ENCODE results near the gene SPA17. TPM values are rescaled to one million over a fixed set of nuclear protein-coding genes. Genes with fewer than 3 reads are reported as not detected.

Gene SPA17
- total RNA-seq, 4 donors from 2014 or later = 4.2 to 8.6 (median 5.8) TPM

DNA sequence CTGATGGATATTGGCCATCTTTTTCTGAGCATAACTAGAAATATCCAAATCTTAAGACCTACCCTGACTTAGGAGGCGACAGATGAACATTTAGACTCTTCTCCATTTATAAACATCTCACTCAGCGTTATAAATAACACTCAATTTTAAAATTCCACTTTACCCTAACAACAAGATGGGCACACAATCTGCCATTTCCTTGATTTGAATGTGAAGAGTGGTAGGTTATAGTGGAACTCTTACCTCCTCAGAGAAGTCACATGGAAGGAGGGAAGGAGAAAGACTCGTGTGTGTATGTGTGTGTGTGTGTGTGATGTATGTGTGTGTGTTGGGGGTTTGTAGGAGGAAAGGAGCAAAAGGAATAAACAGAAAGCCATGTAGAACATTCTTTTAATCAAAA, 15.2 kb upstream of the SPA17 start:
- H3K27ac ChIP-seq (replicated peaks in 1 of 4) = no peak overlapping the region
- H3K9me3 ChIP-seq = no peaks in the 10 kb centered on the region
- no peak for DNase-seq (ENCODE audit: extremely low spot score)
- TF ChIP-seq, protein P1, sequence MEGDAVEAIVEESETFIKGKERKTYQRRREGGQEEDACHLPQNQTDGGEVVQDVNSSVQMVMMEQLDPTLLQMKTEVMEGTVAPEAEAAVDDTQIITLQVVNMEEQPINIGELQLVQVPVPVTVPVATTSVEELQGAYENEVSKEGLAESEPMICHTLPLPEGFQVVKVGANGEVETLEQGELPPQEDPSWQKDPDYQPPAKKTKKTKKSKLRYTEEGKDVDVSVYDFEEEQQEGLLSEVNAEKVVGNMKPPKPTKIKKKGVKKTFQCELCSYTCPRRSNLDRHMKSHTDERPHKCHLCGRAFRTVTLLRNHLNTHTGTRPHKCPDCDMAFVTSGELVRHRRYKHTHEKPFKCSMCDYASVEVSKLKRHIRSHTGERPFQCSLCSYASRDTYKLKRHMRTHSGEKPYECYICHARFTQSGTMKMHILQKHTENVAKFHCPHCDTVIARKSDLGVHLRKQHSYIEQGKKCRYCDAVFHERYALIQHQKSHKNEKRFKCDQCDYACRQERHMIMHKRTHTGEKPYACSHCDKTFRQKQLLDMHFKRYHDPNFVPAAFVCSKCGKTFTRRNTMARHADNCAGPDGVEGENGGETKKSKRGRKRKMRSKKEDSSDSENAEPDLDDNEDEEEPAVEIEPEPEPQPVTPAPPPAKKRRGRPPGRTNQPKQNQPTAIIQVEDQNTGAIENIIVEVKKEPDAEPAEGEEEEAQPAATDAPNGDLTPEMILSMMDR (IDR thresholded peaks at IDR 0.05) = no peak
- TF ChIP-seq EP300 (IDR thresholded peaks at IDR 0.05) (no peak), POLR2AphosphoS5 (IDR thresholded peaks at IDR 0.05) (no peak), POLR2A (IDR thresholded peaks at IDR 0.05; ENCODE audit: low read depth) (no peak)
- intact Hi-C loops (cut with DNase I) = no loop called here
- 81% methylated on average over 3 of the region's 3 CpGs for WGBS
- H3K36me3 ChIP-seq = peaks cover 0 to 45% (median 26%) of the 10 kb centered on the region in 4 donors
- no peaks in the 10 kb centered on the region for H3K4me1 ChIP-seq
- no peak overlapping the region for H3K4me3 ChIP-seq
- H3K27me3 ChIP-seq = no peaks in the 10 kb centered on the region

GRCh38 chr11:124658986-124659385, 14.7 kb upstream of the SPA17 start:
- Histone ChIP-seq H3K36me3 (peaks cover 0 to 44% (median 23%) of the 10 kb centered on the region in 4 donors), H3K27me3 (no peaks in the 10 kb centered on the region), H3K4me3 (no peak overlapping the region), H3K9me3 (no peaks in the 10 kb centered on the region), H3K27ac (replicated peaks in 1 of 4) (no peak overlapping the region), H3K4me1 (no peaks in the 10 kb centered on the region)
- TF ChIP-seq EP300 (IDR thresholded peaks at IDR 0.05) = no peak
- no peak for TF ChIP-seq POLR2AphosphoS5 (IDR thresholded peaks at IDR 0.05)
- TF ChIP-seq, protein P1 (IDR thresholded peaks at IDR 0.05) = no peak
- TF ChIP-seq POLR2A (IDR thresholded peaks at IDR 0.05; ENCODE audit: low read depth) = no peak
- WGBS = 89% methylated on average over 1 of the region's 1 CpG
- no peak for DNase-seq (ENCODE audit: extremely low spot score)
- intact Hi-C loops (cut with DNase I) = no loop called here

DNA sequence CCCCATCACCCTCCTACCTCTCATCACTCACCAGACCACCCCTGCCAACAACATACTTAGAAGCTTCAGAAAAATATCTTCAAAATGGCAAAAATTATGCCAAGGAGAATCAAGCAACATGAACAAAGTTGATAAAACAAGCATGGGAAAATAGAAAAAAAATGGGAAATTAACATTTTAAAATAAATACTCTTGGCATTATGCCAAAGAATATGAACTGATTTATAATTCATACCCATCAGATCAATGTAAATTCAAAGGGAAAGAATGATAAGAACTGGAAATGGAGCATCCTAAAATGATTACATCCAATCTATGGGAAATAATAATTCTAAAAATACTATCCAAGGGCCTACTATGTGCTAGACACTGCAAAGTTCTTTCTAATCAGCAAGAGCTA, 12.2 kb upstream of the SPA17 start:
- H3K27me3 ChIP-seq = no peaks in the 10 kb centered on the region
- intact Hi-C loops (cut with DNase I) = no loop called here
- peaks cover 0 to 60% (median 28%) of the 10 kb centered on the region in 4 donors for H3K36me3 ChIP-seq
- TF ChIP-seq EP300 (IDR thresholded peaks at IDR 0.05) (no peak), POLR2A (IDR thresholded peaks at IDR 0.05; ENCODE audit: low read depth) (no peak), POLR2AphosphoS5 (IDR thresholded peaks at IDR 0.05) (no peak)
- TF ChIP-seq, protein P1 (IDR thresholded peaks at IDR 0.05) = no peak
- H3K4me1 ChIP-seq = no peaks in the 10 kb centered on the region
- DNase-seq (ENCODE audit: extremely low spot score) = no peak
- H3K4me3 ChIP-seq = no peak overlapping the region
- no peak overlapping the region for H3K27ac ChIP-seq (replicated peaks in 1 of 4)
- H3K9me3 ChIP-seq = no peaks in the 10 kb centered on the region

GRCh38 chr11:124662106-124662505, 11.6 kb upstream of the SPA17 start:
- Histone ChIP-seq H3K36me3 (peaks cover 0 to 61% (median 26%) of the 10 kb centered on the region in 4 donors), H3K4me3 (no peak overlapping the region), H3K27ac (replicated peaks in 1 of 4) (no peak overlapping the region), H3K27me3 (no peaks in the 10 kb centered on the region), H3K9me3 (no peaks in the 10 kb centered on the region), H3K4me1 (no peaks in the 10 kb centered on the region)
- no peak for DNase-seq (ENCODE audit: extremely low spot score)
- intact Hi-C loops (cut with DNase I) = no loop called here
- no peak for TF ChIP-seq POLR2AphosphoS5 (IDR thresholded peaks at IDR 0.05)
- TF ChIP-seq, protein P1 (IDR thresholded peaks at IDR 0.05) = no peak
- no peak for TF ChIP-seq EP300 (IDR thresholded peaks at IDR 0.05)
- no peak for TF ChIP-seq POLR2A (IDR thresholded peaks at IDR 0.05; ENCODE audit: low read depth)
- 89% methylated on average over 4 of the region's 4 CpGs for WGBS

- Histone ChIP-seq H3K36me3 (peaks cover 0 to 61% (median 24%) of the 10 kb centered on the region in 4 donors), H3K27ac (replicated peaks in 1 of 4) (no peak overlapping the region), H3K9me3 (no peaks in the 10 kb centered on the region), H3K4me3 (no peak overlapping the region), H3K27me3 (no peaks in the 10 kb centered on the region), H3K4me1 (no peaks in the 10 kb centered on the region)
- WGBS = 76% methylated on average over 2 of the region's 2 CpGs
- intact Hi-C loops (cut with DNase I) = no loop called here
- DNase-seq (ENCODE audit: extremely low spot score) = no peak
- no peak for TF ChIP-seq POLR2A (IDR thresholded peaks at IDR 0.05; ENCODE audit: low read depth)
These were observed 9.8 kb upstream of the SPA17 start for GRCh38 chr11:124663861-124664260.
